IPS-15b (cell line): ENCODE measurements around the gene ITPR3.

Experiments
- H3K27me3 ChIP-seq: one replicate; pipeline ENCODE4 v1.6.1; 2013; ENCODE audit warnings: low read length; ENCODE audit not compliant: control insufficient read depth, insufficient read depth
- H3K36me3 ChIP-seq: one replicate; pipeline ENCODE4 v1.6.1; 2013; ENCODE audit warnings: low read length; ENCODE audit not compliant: control insufficient read depth, insufficient read depth
- H3K4me1 ChIP-seq: one replicate; pipeline ENCODE4 v1.6.1; 2013; ENCODE audit warnings: mild to moderate bottlenecking, low read length; ENCODE audit not compliant: control insufficient read depth, insufficient read depth
- H3K4me3 ChIP-seq: one replicate; pipeline ENCODE4 v1.5.1; 2013; ENCODE audit warnings: low read depth, low read length
- H3K9ac ChIP-seq: one replicate; pipeline ENCODE4 v1.6.1; 2013; ENCODE audit warnings: low read depth, mild to moderate bottlenecking, low read length
- H3K9me3 ChIP-seq: one replicate; pipeline ENCODE4 v1.6.1; 2013; ENCODE audit warnings: mild to moderate bottlenecking, low read length; ENCODE audit not compliant: control insufficient read depth, insufficient read depth

Gene ITPR3

GRCh38 chr6:33732385-33732784, 111.3 kb downstream of the ITPR3 start:
- no peaks in the 10 kb centered on the region for H3K4me1 ChIP-seq
- H3K27me3 ChIP-seq = no peaks in the 10 kb centered on the region
- no peak overlapping the region for H3K4me3 ChIP-seq
- H3K9ac ChIP-seq = no peak overlapping the region
- no peaks in the 10 kb centered on the region for H3K9me3 ChIP-seq
- H3K36me3 ChIP-seq = no peaks in the 10 kb centered on the region

- no peaks in the 10 kb centered on the region for H3K9me3 ChIP-seq
- H3K4me1 ChIP-seq = no peaks in the 10 kb centered on the region
- no peak overlapping the region for H3K9ac ChIP-seq
- no peak overlapping the region for H3K4me3 ChIP-seq
- H3K27me3 ChIP-seq = no peaks in the 10 kb centered on the region
- no peaks in the 10 kb centered on the region for H3K36me3 ChIP-seq
Observed at GRCh38 chr6:33732817-33733708, 111.9 kb downstream of the ITPR3 start.

GRCh38 chr6:33733709-33734007, 112.5 kb downstream of the ITPR3 start:
- Histone ChIP-seq H3K4me3 (no peak overlapping the region), H3K9me3 (no peaks in the 10 kb centered on the region), H3K36me3 (no peaks in the 10 kb centered on the region), H3K27me3 (no peaks in the 10 kb centered on the region), H3K9ac (no peak overlapping the region), H3K4me1 (no peaks in the 10 kb centered on the region)

DNA sequence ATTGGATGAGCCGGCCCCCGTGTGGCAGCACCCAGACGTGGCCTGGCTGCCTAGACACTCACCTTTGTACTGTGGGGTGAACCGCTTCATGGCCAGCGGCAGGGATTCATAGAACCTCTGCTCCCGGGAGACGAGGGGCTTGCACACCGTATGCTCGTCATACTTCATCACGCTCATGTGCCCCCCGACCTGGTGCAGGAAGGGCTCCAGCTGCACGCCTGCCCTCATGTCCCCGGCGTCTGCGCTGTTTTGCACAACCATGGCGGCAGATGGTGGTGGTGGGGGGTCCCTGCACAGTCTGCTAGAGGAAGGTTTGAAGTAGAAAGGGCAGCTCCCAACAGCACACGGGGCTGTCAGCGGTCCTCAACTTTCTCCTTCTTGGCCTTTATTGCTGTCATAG, 114.1 kb downstream of the ITPR3 start:
- Histone ChIP-seq H3K36me3 (no peaks in the 10 kb centered on the region), H3K27me3 (no peaks in the 10 kb centered on the region), H3K4me3 (no peak overlapping the region), H3K4me1 (no peaks in the 10 kb centered on the region), H3K9me3 (no peaks in the 10 kb centered on the region), H3K9ac (no peak overlapping the region)

DNA sequence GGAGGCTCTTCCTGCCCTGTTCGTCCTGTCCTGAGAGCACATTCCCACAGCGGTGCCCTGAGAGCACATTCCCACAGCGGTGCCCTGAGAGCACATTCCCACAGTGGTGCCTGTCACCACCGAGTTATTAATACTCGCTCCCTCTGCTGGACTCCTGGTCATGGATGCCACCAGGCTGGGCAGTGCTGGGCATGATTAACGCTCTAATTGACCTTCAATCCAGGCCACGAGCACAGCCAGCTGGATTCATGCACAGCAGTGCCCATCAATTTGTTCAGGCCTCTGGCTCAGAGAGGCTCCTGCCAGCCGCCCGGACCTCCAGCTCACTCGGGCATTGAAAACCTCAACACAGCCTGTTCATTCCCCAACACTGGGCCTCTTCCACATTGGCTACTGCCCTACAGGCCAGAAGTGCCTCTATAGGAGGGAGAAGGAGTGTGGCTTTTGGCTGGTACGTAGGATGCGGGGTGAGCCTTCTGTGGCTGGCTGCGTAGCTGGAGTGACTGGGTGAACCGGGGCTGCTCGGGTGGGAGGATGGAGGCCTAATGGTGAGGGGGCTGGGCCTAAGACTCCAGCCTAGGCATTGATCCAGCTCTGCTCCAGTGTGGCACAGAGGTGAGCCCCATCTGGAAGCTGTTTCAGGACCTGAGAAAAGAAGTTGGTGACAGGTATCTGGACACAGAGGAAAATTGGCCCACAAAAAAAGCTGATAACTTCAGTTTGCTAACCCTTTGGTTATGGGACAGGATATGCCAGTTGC, 116.3 kb downstream of the ITPR3 start:
- no peaks in the 10 kb centered on the region for H3K9me3 ChIP-seq
- no peaks in the 10 kb centered on the region for H3K27me3 ChIP-seq
- H3K36me3 ChIP-seq = no peaks in the 10 kb centered on the region
- H3K9ac ChIP-seq = no peak overlapping the region
- H3K4me1 ChIP-seq = no peaks in the 10 kb centered on the region
- no peak overlapping the region for H3K4me3 ChIP-seq

GRCh38 chr6:33738153-33738552, 117.0 kb downstream of the ITPR3 start:
- H3K9me3 ChIP-seq = no peaks in the 10 kb centered on the region
- H3K27me3 ChIP-seq = no peaks in the 10 kb centered on the region
- H3K4me1 ChIP-seq = no peaks in the 10 kb centered on the region
- no peaks in the 10 kb centered on the region for H3K36me3 ChIP-seq
- no peak overlapping the region for H3K9ac ChIP-seq
- no peak overlapping the region for H3K4me3 ChIP-seq

DNA sequence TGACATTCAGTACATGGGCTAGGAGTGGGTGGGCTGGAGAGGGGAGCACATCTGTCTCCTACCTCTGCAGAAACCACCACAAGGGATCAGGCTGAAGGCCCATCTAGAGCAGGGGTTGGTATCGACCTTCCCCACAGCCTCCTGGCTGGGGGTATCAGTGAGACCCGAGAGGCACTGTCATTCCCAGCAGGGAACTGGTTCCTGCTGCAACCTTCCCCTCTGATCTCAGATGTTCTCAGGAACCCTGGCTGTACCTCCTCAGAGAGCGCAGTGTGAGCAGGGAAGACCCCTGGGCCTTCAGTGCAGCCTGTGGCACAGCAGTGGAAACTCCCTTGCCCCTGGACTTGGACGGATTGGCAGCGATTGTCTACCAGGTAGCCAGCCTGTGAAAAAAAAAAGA, 117.8 kb downstream of the ITPR3 start:
- Histone ChIP-seq H3K27me3 (no peaks in the 10 kb centered on the region), H3K9ac (peak overlapping the region; percentile 37), H3K36me3 (no peaks in the 10 kb centered on the region), H3K9me3 (no peaks in the 10 kb centered on the region), H3K4me3 (no peak overlapping the region), H3K4me1 (no peaks in the 10 kb centered on the region)

- H3K9me3 ChIP-seq = no peaks in the 10 kb centered on the region
- H3K27me3 ChIP-seq = no peaks in the 10 kb centered on the region
- peaks cover 4% of the 10 kb centered on the region for H3K4me1 ChIP-seq
- no peak overlapping the region for H3K4me3 ChIP-seq
- H3K36me3 ChIP-seq = no peaks in the 10 kb centered on the region
- H3K9ac ChIP-seq = no peak overlapping the region
Observed at GRCh38 chr6:33739571-33739970, 118.4 kb downstream of the ITPR3 start.

GRCh38 chr6:33740204-33740608, 119.1 kb downstream of the ITPR3 start:
- H3K4me3 ChIP-seq = no peak overlapping the region
- H3K27me3 ChIP-seq = no peaks in the 10 kb centered on the region
- peaks cover 5% of the 10 kb centered on the region for H3K4me1 ChIP-seq
- no peaks in the 10 kb centered on the region for H3K36me3 ChIP-seq
- H3K9me3 ChIP-seq = no peaks in the 10 kb centered on the region
- no peak overlapping the region for H3K9ac ChIP-seq

DNA sequence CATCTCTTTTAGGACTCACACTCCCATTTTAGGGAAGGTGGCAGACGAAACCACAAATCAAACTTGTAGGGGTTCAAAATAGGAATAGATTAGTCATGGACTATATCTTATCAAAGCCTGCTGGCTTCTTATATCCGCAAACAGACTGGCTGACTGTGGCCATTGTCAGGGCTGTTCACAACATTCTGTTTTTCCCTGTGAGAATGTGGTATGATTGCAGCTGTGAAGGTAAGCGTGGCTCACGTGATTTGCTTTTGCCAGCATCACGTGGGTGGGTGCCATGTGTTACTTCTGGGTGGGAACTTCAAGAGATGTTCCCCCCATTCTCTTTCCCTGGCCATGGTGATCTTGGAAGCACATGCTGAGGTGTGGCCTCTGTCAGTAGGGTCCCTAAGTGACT, 119.7 kb downstream of the ITPR3 start:
- Histone ChIP-seq H3K4me3 (no peak overlapping the region), H3K9ac (no peak overlapping the region), H3K9me3 (no peaks in the 10 kb centered on the region), H3K4me1 (peaks cover 8% of the 10 kb centered on the region), H3K27me3 (no peaks in the 10 kb centered on the region), H3K36me3 (no peaks in the 10 kb centered on the region)

GRCh38 chr6:33742092-33742491, 121.0 kb downstream of the ITPR3 start:
- Histone ChIP-seq H3K4me3 (no peak overlapping the region), H3K9ac (no peak overlapping the region), H3K9me3 (no peaks in the 10 kb centered on the region), H3K27me3 (no peaks in the 10 kb centered on the region), H3K36me3 (no peaks in the 10 kb centered on the region), H3K4me1 (peaks cover 11% of the 10 kb centered on the region)

GRCh38 chr6:33742837-33743236, 121.7 kb downstream of the ITPR3 start:
- H3K4me3 ChIP-seq = no peak overlapping the region
- H3K4me1 ChIP-seq = peaks cover 11% of the 10 kb centered on the region
- peak overlapping the region; percentile 47 for H3K9ac ChIP-seq
- no peaks in the 10 kb centered on the region for H3K27me3 ChIP-seq
- H3K9me3 ChIP-seq = no peaks in the 10 kb centered on the region
- no peaks in the 10 kb centered on the region for H3K36me3 ChIP-seq
